H9 (cell line): Measurements from ENCODE around the gene KIRREL3. TPM values are rescaled to one million over a fixed set of nuclear protein-coding genes. Genes with fewer than 3 reads are reported as not detected.
A peak's percentile ranks its signal among the peaks of the same experiment; 100 is the strongest.

Source experiments
- DNase-seq: peaks from one replicate; pipeline ENCODE4 v3.0.0-alpha.2; 2017
- H2AFZ ChIP-seq: one replicate; pipeline ENCODE4 v1.6.1; 2013; ENCODE audit warnings: mild to moderate bottlenecking, low read length, control low read depth, moderate library complexity
- H2AK5ac ChIP-seq: 2 replicates; pipeline ENCODE4 v1.6.1; 2013; ENCODE audit warnings: low read length, control low read depth, mixed read lengths; ENCODE audit not compliant: insufficient read length
- H2BK120ac ChIP-seq: one replicate; pipeline ENCODE4 v1.6.1; 2013; ENCODE audit warnings: low read depth, mild to moderate bottlenecking, low read length, control low read depth, inconsistent platforms; ENCODE audit not compliant: poor library complexity, severe bottlenecking
- H2BK12ac ChIP-seq: 2 replicates; pipeline ENCODE4 v1.6.1; 2013; ENCODE audit warnings: low read length, control low read depth, mixed read lengths, low read depth; ENCODE audit not compliant: insufficient read length
- H2BK15ac ChIP-seq: 2 replicates; pipeline ENCODE4 v1.6.1; 2013; ENCODE audit warnings: low read depth, low read length, control low read depth
- H2BK20ac ChIP-seq: one replicate; pipeline ENCODE4 v1.6.1; 2013; ENCODE audit warnings: low read depth, mild to moderate bottlenecking, low read length, control low read depth, inconsistent platforms; ENCODE audit not compliant: poor library complexity, severe bottlenecking
- H2BK5ac ChIP-seq: 2 replicates; pipeline ENCODE4 v1.6.1; 2013; ENCODE audit warnings: low read length, control low read depth, mixed read lengths; ENCODE audit not compliant: insufficient read length
- H3K14ac ChIP-seq: 2 replicates; pipeline ENCODE4 v1.6.1; 2013; ENCODE audit warnings: low read length, control low read depth; ENCODE audit not compliant: insufficient read depth
- H3K18ac ChIP-seq: 2 replicates; pipeline ENCODE4 v1.6.1; 2013; ENCODE audit warnings: low read depth, mild to moderate bottlenecking, mixed read lengths, low read length, control low read depth; ENCODE audit not compliant: insufficient read length
- H3K23ac ChIP-seq: 2 replicates; pipeline ENCODE4 v1.6.1; 2013; ENCODE audit warnings: low read length, control low read depth, mixed read lengths, low read depth; ENCODE audit not compliant: insufficient read length
- H3K23me2 ChIP-seq: 2 replicates; pipeline ENCODE4 v1.6.1; 2013; ENCODE audit warnings: low read depth, mild to moderate bottlenecking, mixed read lengths, low read length, control low read depth; ENCODE audit not compliant: insufficient read length, poor library complexity, severe bottlenecking
- H3K27ac ChIP-seq: 2 replicates; pipeline ENCODE4 v1.5.1; 2013; ENCODE audit warnings: low read length, control low read depth, mixed read lengths, low read depth; ENCODE audit not compliant: insufficient read length
- H3K27me3 ChIP-seq: 2 replicates; pipeline ENCODE4 v1.6.1; 2013; ENCODE audit warnings: low read length, control low read depth, inconsistent platforms; ENCODE audit not compliant: insufficient read depth
- H3K4ac ChIP-seq: 2 replicates; pipeline ENCODE4 v1.6.1; 2013; ENCODE audit warnings: low read depth, mild to moderate bottlenecking, control low read depth, inconsistent platforms, low read length, moderate library complexity
- H3K4me1 ChIP-seq: 2 replicates; pipeline ENCODE4 v1.6.1; 2013; ENCODE audit warnings: low read length, control low read depth, inconsistent platforms; ENCODE audit not compliant: insufficient read depth
- H3K4me2 ChIP-seq: 2 replicates; pipeline ENCODE4 v1.6.1; 2013; ENCODE audit warnings: low read length, control low read depth, mixed read lengths; ENCODE audit not compliant: insufficient read length, insufficient read depth
- H3K56ac ChIP-seq: 2 replicates; pipeline ENCODE4 v1.6.1; 2013; ENCODE audit warnings: low read depth, mild to moderate bottlenecking, mixed read lengths, low read length, control low read depth; ENCODE audit not compliant: insufficient read length
- H3K79me1 ChIP-seq: 2 replicates; pipeline ENCODE4 v1.6.1; 2013; ENCODE audit warnings: low read depth, mild to moderate bottlenecking, moderate library complexity, low read length, control low read depth, inconsistent platforms; ENCODE audit not compliant: insufficient read depth, poor library complexity, severe bottlenecking
- H3K79me2 ChIP-seq: 2 replicates; pipeline ENCODE4 v1.6.1; 2013; ENCODE audit warnings: low read length, control low read depth, inconsistent platforms; ENCODE audit not compliant: insufficient read depth
- H3K9ac ChIP-seq: 2 replicates; pipeline ENCODE4 v1.6.1; 2013; ENCODE audit warnings: low read length, control low read depth, mixed read lengths; ENCODE audit not compliant: insufficient read length; ENCODE audit errors: extremely low read depth
- H3K9me3 ChIP-seq: one replicate; pipeline ENCODE4 v1.6.1; 2013; ENCODE audit warnings: low read depth, low read length, inconsistent platforms; ENCODE audit not compliant: control insufficient read depth
- H3T11ph ChIP-seq: one replicate; pipeline ENCODE4 v1.6.1; 2013; ENCODE audit warnings: mild to moderate bottlenecking, low read length, control low read depth, inconsistent platforms
- H4K20me1 ChIP-seq: one replicate; pipeline ENCODE4 v1.6.1; 2013; ENCODE audit not compliant: control insufficient read depth, insufficient read length, insufficient read depth
- H4K5ac ChIP-seq: 2 replicates; pipeline ENCODE4 v1.6.1; 2013; ENCODE audit warnings: low read depth, mild to moderate bottlenecking, mixed read lengths, low read length, control low read depth; ENCODE audit not compliant: insufficient read length
- H4K8ac ChIP-seq: replicated peaks from 2 replicates; pipeline ENCODE4 v1.6.1; 2013; ENCODE audit warnings: low read length, control low read depth, mixed read lengths, low read depth; ENCODE audit not compliant: insufficient read length
- H4K91ac ChIP-seq: 2 replicates; pipeline ENCODE4 v1.6.1; 2013; ENCODE audit warnings: low read depth, mild to moderate bottlenecking, moderate library complexity, mixed read lengths, low read length, control low read depth; ENCODE audit not compliant: insufficient read length
- H3K27ac Mint-ChIP-seq, 3 experiments: 2 replicates in 2 of 3; 3 replicates in 1 of 3; pipeline ENCODE4 v1.8.0; 2020 to 2021; ENCODE audit warnings: mixed read lengths in 3 of 3, mild to moderate bottlenecking in 1 of 3, moderate library complexity in 1 of 3
- H3K27me3 Mint-ChIP-seq: 2 replicates; pipeline ENCODE4 v1.8.0; 2021; ENCODE audit warnings: low read depth, mild to moderate bottlenecking, moderate library complexity, mixed read lengths
- H3K36me3 Mint-ChIP-seq, 3 experiments: 2 replicates in 2 of 3; 3 replicates in 1 of 3; pipeline ENCODE4 v1.8.0; 2020 to 2021; ENCODE audit warnings: low read depth in 3 of 3, mixed read lengths in 3 of 3; ENCODE audit not compliant: insufficient read depth in 1 of 3
- H3K4me1 Mint-ChIP-seq, 2 experiments: 2 replicates each; pipeline ENCODE4 v1.8.0; 2020; ENCODE audit warnings: mixed read lengths in 2 of 2
- H3K4me3 Mint-ChIP-seq, 2 experiments: 2 replicates in 1 of 2; 3 replicates in 1 of 2; pipeline ENCODE4 v1.8.0; 2020 to 2021; ENCODE audit warnings: mild to moderate bottlenecking in 2 of 2, mixed read lengths in 2 of 2, moderate library complexity in 1 of 2
- H3K9me3 Mint-ChIP-seq, 2 experiments: 2 replicates in 1 of 2; 3 replicates in 1 of 2; pipeline ENCODE4 v1.8.0; 2020; ENCODE audit warnings: mild to moderate bottlenecking in 2 of 2, mixed read lengths in 2 of 2, moderate library complexity in 1 of 2
- WGBS: extraction: QIAGEN DNeasy Blood & Tissue Kit; methylation state at CpG from one replicate; pipeline ENCODE4 v1.1.7; 2013; ENCODE audit warnings: missing lambda C conversion rate, low lambda C conversion rate, mixed read lengths; ENCODE audit not compliant: insufficient read length; ENCODE audit errors: extremely low coverage; 5-methylcytosine and 5-hydroxymethylcytosine counted together
- total RNA-seq: library from RNA; stranded (reverse); gene quantifications from 2 replicates; pipeline ENCODE4 v1.2.1, GENCODE V29; 2021
- TF ChIP-seq, protein P1 (sequence below): fragments of 200-600 bp; sonication (generic); conservative IDR thresholded peaks from 3 replicates; pipeline ENCODE4 v1.8.0; 2021; ENCODE audit warnings: antibody characterized with exemption, mild to moderate bottlenecking

KIRREL3 gene
- total RNA-seq, 1 experiment from 2014 or later, result 0.17 TPM

DNA sequence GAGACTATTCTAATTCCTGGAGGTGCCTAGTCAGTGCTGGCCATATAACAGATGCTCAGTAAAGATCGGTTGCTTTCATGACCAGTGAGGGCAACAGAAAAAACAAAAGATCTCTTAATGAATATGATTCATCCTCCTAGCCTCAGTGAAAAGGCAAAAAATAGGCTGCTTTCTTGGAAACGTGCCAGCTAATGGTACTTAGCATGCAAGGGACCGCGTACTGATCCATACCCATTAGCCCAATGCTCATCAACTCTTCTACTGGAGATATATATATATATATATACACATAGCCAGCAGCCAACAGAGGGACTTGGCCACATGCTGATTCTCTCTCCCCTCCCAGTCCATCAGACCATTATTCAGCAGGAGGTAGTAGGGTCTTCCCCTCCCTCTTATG lies 320.4 kb downstream of the KIRREL3 start:
- DNase-seq, result no peak
- no peak overlapping the region for H2BK15ac ChIP-seq

More for the DNA sequence above, 320.4 kb downstream of the KIRREL3 start:
- H4K8ac ChIP-seq, result no peak overlapping the region
- H4K91ac ChIP-seq, result no peak overlapping the region
- no peak overlapping the region for H3K18ac ChIP-seq
- no peaks in the 10 kb centered on the region for H3K4me1 ChIP-seq
- H3K23me2 ChIP-seq, result no peaks in the 10 kb centered on the region
- no peaks in the 10 kb centered on the region for H3K27me3 ChIP-seq
- no peak overlapping the region for H3K56ac ChIP-seq
- H3K9me3 ChIP-seq, result no peaks in the 10 kb centered on the region
- H2AK5ac ChIP-seq, result no peak overlapping the region
- no CpG with 5 or more reads among the region's 4 CpGs for WGBS
- Mint-ChIP-seq H3K27me3 (peaks cover 15% of the 10 kb centered on the region), H3K4me3 (no peak overlapping the region), H3K36me3 (no peaks in the 10 kb centered on the region), H3K9me3 (no peaks in the 10 kb centered on the region), H3K27ac (peak overlapping the region in 1 of 3 experiments; percentile 73; a peak in 1 of 7 replicates), H3K4me1 (peaks cover 8 to 11% of the 10 kb centered on the region in 2 experiments)
- H3K9ac ChIP-seq, result no peak overlapping the region
- H4K20me1 ChIP-seq, result no peaks in the 10 kb centered on the region
- no peak overlapping the region for H2BK5ac ChIP-seq
- TF ChIP-seq, protein P1, sequence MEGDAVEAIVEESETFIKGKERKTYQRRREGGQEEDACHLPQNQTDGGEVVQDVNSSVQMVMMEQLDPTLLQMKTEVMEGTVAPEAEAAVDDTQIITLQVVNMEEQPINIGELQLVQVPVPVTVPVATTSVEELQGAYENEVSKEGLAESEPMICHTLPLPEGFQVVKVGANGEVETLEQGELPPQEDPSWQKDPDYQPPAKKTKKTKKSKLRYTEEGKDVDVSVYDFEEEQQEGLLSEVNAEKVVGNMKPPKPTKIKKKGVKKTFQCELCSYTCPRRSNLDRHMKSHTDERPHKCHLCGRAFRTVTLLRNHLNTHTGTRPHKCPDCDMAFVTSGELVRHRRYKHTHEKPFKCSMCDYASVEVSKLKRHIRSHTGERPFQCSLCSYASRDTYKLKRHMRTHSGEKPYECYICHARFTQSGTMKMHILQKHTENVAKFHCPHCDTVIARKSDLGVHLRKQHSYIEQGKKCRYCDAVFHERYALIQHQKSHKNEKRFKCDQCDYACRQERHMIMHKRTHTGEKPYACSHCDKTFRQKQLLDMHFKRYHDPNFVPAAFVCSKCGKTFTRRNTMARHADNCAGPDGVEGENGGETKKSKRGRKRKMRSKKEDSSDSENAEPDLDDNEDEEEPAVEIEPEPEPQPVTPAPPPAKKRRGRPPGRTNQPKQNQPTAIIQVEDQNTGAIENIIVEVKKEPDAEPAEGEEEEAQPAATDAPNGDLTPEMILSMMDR, result no peak
- H2AFZ ChIP-seq, result no peak overlapping the region
- no peaks in the 10 kb centered on the region for H3K79me1 ChIP-seq
- no peak overlapping the region for H4K5ac ChIP-seq
- H3K4ac ChIP-seq, result no peak overlapping the region
- H3K79me2 ChIP-seq, result no peaks in the 10 kb centered on the region
- no peak overlapping the region for H2BK20ac ChIP-seq
- no peak overlapping the region for H3K14ac ChIP-seq
- no peak overlapping the region for H2BK120ac ChIP-seq
- H3K4me2 ChIP-seq, result no peak overlapping the region
- H3K27ac ChIP-seq, result no peak overlapping the region
- H2BK12ac ChIP-seq, result no peak overlapping the region
- H3K23ac ChIP-seq, result no peak overlapping the region
- H3T11ph ChIP-seq, result no peak overlapping the region
